CD4-positive, alpha-beta T cell treated with Interleukin-21 for 1 hour (primary cell): ENCODE data around the gene CNTNAP5.

Experiments
- DNase-seq: peaks from one replicate; pipeline ENCODE4 v3.0.0-alpha.2; 2020

The CNTNAP5 gene

GRCh38 chr2:124161542-124161941 lies 136.5 kb downstream of the CNTNAP5 start:
- no peak for DNase-seq

GRCh38 chr2:124162256-124162655 lies 137.2 kb downstream of the CNTNAP5 start:
- no peak for DNase-seq

GRCh38 chr2:124163840-124164239 lies 138.8 kb downstream of the CNTNAP5 start:
- no peak for DNase-seq

GRCh38 chr2:124165698-124166097 lies 140.6 kb downstream of the CNTNAP5 start:
- no peak for DNase-seq

GRCh38 chr2:124171472-124172063 lies 146.5 kb downstream of the CNTNAP5 start:
- no peak for DNase-seq

- no peak for DNase-seq
Observed at GRCh38 chr2:124178719-124179118, 153.6 kb downstream of the CNTNAP5 start.

- no peak for DNase-seq
Observed at GRCh38 chr2:124180635-124181034, 155.5 kb downstream of the CNTNAP5 start.

GRCh38 chr2:124186801-124187200 lies 161.7 kb downstream of the CNTNAP5 start:
- no peak for DNase-seq

- DNase-seq = no peak
Observed at GRCh38 chr2:124187948-124188347, 162.9 kb downstream of the CNTNAP5 start.

- DNase-seq = no peak
Observed at GRCh38 chr2:124193706-124194105, 168.6 kb downstream of the CNTNAP5 start.

- DNase-seq = no peak
Observed at GRCh38 chr2:124201713-124202112, 176.6 kb downstream of the CNTNAP5 start.

- no peak for DNase-seq
Observed at GRCh38 chr2:124209441-124209840, 184.4 kb downstream of the CNTNAP5 start.

- DNase-seq = no peak
Observed at GRCh38 chr2:124211461-124211860, 186.4 kb downstream of the CNTNAP5 start.

GRCh38 chr2:124213977-124214587 lies 189.0 kb downstream of the CNTNAP5 start:
- DNase-seq = no peak

- DNase-seq = no peak
Observed at GRCh38 chr2:124246170-124246569, 221.1 kb downstream of the CNTNAP5 start.

- DNase-seq = no peak
Observed at GRCh38 chr2:124248386-124248785, 223.3 kb downstream of the CNTNAP5 start.

- no peak for DNase-seq
Observed at GRCh38 chr2:124250433-124250832, 225.3 kb downstream of the CNTNAP5 start.

GRCh38 chr2:124254621-124255020 lies 229.5 kb downstream of the CNTNAP5 start:
- DNase-seq = no peak

GRCh38 chr2:124257120-124257519 lies 232.0 kb downstream of the CNTNAP5 start:
- no peak for DNase-seq

- no peak for DNase-seq
Observed at GRCh38 chr2:124258140-124258880, 233.2 kb downstream of the CNTNAP5 start.

GRCh38 chr2:124261456-124261855 lies 236.4 kb downstream of the CNTNAP5 start:
- DNase-seq = no peak

- DNase-seq = no peak
Observed at GRCh38 chr2:124264551-124265091, 239.5 kb downstream of the CNTNAP5 start.

- no peak for DNase-seq
Observed at GRCh38 chr2:124267794-124268193, 242.7 kb downstream of the CNTNAP5 start.

- DNase-seq = no peak
Observed at GRCh38 chr2:124269348-124269747, 244.3 kb downstream of the CNTNAP5 start.
